Epithelial cell of proximal tubule (primary cell): ENCODE data around the gene GALNT18. TPM values are rescaled to one million over a fixed set of nuclear protein-coding genes. Genes with fewer than 3 reads are reported as not detected.

Source experiments
- DNase-seq: peaks from one replicate; pipeline ENCODE4 v3.0.0-alpha.2; 2011; ENCODE audit warnings: low read depth
- H3K4me3 ChIP-seq: 2 replicates; pipeline ENCODE4 v1.5.1; 2011; ENCODE audit warnings: low read depth, mild to moderate bottlenecking, low read length
- CTCF ChIP-seq: conservative IDR thresholded peaks from 2 replicates; pipeline ENCODE4 v1.5.1; 2012; ENCODE audit warnings: low read depth, mild to moderate bottlenecking, low read length
- total RNA-seq: library from RNA; depleted of rRNA; stranded (reverse); fragments of >200 nt; gene quantifications from 2 replicates; pipeline ENCODE4 v1.2.3, GENCODE V29; 2015

GALNT18 gene
- total RNA-seq, 1 donor from 2014 or later = 7.8 TPM

- H3K4me3 ChIP-seq = no peak overlapping the region
- no peak for DNase-seq
- no peak for TF ChIP-seq CTCF
These were observed 310.6 kb downstream of the GALNT18 start for GRCh38 chr11:11311169-11311568.

GRCh38 chr11:11309906-11310305 lies 311.9 kb downstream of the GALNT18 start:
- DNase-seq = no peak
- no peak overlapping the region for H3K4me3 ChIP-seq
- TF ChIP-seq CTCF = no peak

GRCh38 chr11:11308249-11308648 lies 313.6 kb downstream of the GALNT18 start:
- DNase-seq = no peak
- TF ChIP-seq CTCF = no peak
- no peak overlapping the region for H3K4me3 ChIP-seq

GRCh38 chr11:11306855-11307254 lies 314.9 kb downstream of the GALNT18 start:
- TF ChIP-seq CTCF = no peak
- H3K4me3 ChIP-seq = no peak overlapping the region
- no peak for DNase-seq

GRCh38 chr11:11304550-11304949 lies 317.3 kb downstream of the GALNT18 start:
- DNase-seq = no peak
- TF ChIP-seq CTCF = no peak
- no peak overlapping the region for H3K4me3 ChIP-seq

GRCh38 chr11:11302565-11302964 lies 319.2 kb downstream of the GALNT18 start:
- no peak overlapping the region for H3K4me3 ChIP-seq
- no peak for DNase-seq
- no peak for TF ChIP-seq CTCF

GRCh38 chr11:11301212-11301611 lies 320.6 kb downstream of the GALNT18 start:
- no peak for DNase-seq
- no peak for TF ChIP-seq CTCF
- H3K4me3 ChIP-seq = no peak overlapping the region
